ENCODE measurements around the gene ZDHHC12.

- TF ChIP-seq CTCF (conservative IDR thresholded peaks at IDR 0.05; ENCODE audit: low read length) (no peak), EZH2phosphoT487 (IDR thresholded peaks at IDR 0.05; ENCODE audit: borderline replicate concordance, low read depth, low read length) (no peak)
These were observed 3.0 kb downstream of the ZDHHC12 start for GRCh38 chr9:128720841-128721486.
